Stomach (tissue), 9 donors: ENCODE measurements around the gene NFXL1. TPM values are rescaled to one million over a fixed set of nuclear protein-coding genes. Genes with fewer than 3 reads are reported as not detected.

Experiments used
- DNase-seq, 2 donors: peaks; one replicate each; pipeline versions ENCODE4 v3.0.0 to v3.0.0-alpha.2; 2013 to 2019
- H3K27ac ChIP-seq, 5 donors: fragments of 200-600 bp in 4 of 5; sonication (generic) in 4 of 5; one replicate each; pipeline ENCODE4 v1.5.1; 2013 to 2019; ENCODE audit warnings: mild to moderate bottlenecking in 1 of 5, moderate library complexity in 1 of 5
- H3K27me3 ChIP-seq, 3 donors: fragments of 200-600 bp; sonication (generic); one replicate each; pipeline ENCODE4 v1.5.1; 2017 to 2019; ENCODE audit warnings: mixed run types in 1 of 3
- H3K36me3 ChIP-seq, 4 donors: fragments of 200-600 bp; sonication (generic); 1 replicate in 3 of 4; 2 replicates in 1 of 4; pipeline ENCODE4 v1.5.1; 2016 to 2019
- H3K4me1 ChIP-seq, 4 donors: fragments of 200-600 bp; sonication (generic); one replicate each; pipeline ENCODE4 v1.5.1; 2016 to 2019
- H3K4me3 ChIP-seq, 4 donors: fragments of 200-600 bp; sonication (generic) in 3 of 4; one replicate each; pipeline ENCODE4 v1.5.1; 2016 to 2019; ENCODE audit warnings: mild to moderate bottlenecking in 1 of 4
- H3K9me3 ChIP-seq, 4 donors: fragments of 200-600 bp; sonication (generic); one replicate each; pipeline ENCODE4 v1.5.1; 2016 to 2019
- CTCF ChIP-seq, 7 experiments: fragments of 450-650 bp in 4 of 7; fragments of 200-600 bp in 3 of 7; sonication (generic) in 3 of 7; IDR thresholded peaks; one replicate each; pipeline ENCODE4 v1.5.1; 2016 to 2019; ENCODE audit warnings: antibody characterized with exemption in 7 of 7, control low read depth in 2 of 7, mild to moderate bottlenecking in 1 of 7
- EP300 ChIP-seq: sonication (generic); formaldehyde crosslinking; IDR thresholded peaks from one replicate; pipeline ENCODE4 v1.6.1; 2017; ENCODE audit warnings: antibody characterized with exemption
- POLR2A ChIP-seq, 4 donors: fragments of 450-650 bp; IDR thresholded peaks; one replicate each; pipeline ENCODE4 v1.6.1; 2016; ENCODE audit warnings: antibody characterized with exemption in 4 of 4, control low read depth in 2 of 4, mild to moderate bottlenecking in 1 of 4, moderate library complexity in 1 of 4
- POLR2AphosphoS5 ChIP-seq, 3 donors: sonication (generic); formaldehyde crosslinking; IDR thresholded peaks; one replicate each; pipeline ENCODE4 v1.6.1; 2016; ENCODE audit warnings: antibody characterized with exemption in 3 of 3
- WGBS, 5 donors: extraction: QIAGEN DNeasy Blood & Tissue Kit in 3 of 5; methylation state at CpG; one replicate each; pipeline versions ENCODE4 v1.1.5 to v1.1.7; 2013 to 2018; 5-methylcytosine and 5-hydroxymethylcytosine counted together
- intact Hi-C: fragments of 100-400 bp; cut with DNase I; formaldehyde crosslinking; loops from one replicate; pipeline ENCODE4 v1.15.1; 2023; ENCODE audit warnings: low total_unique reads
- polyA plus RNA-seq, 3 donors: library from polyadenylated mRNA; stranded (reverse); fragments of 200-250 nt; gene quantifications; one replicate each; pipeline ENCODE4 v1.2.3, GENCODE V29; 2013
- total RNA-seq, 5 donors: library from RNA; depleted of rRNA; stranded (reverse); fragments of >200 nt; gene quantifications; one replicate each; pipeline versions ENCODE4 v1.1.0 to v1.2.3, GENCODE V29; 2014 to 2016
- donor health status: healthy with polysubstance abuse.
- donor health status: Bipolar disorder and iron deficiency.
- donor health status: healthy.

NFXL1 gene
- total and polyA plus RNA-seq, 8 donors, result 3.2 to 23.7 (median 13.7) TPM

GRCh38 chr4:47863486-47863885, 50.9 kb downstream of the NFXL1 start:
- intact Hi-C loops, result no loop called here
- Histone ChIP-seq H3K27ac (no peak overlapping the region), H3K4me3 (no peak overlapping the region), H3K4me1 (no peaks in the 10 kb centered on the region), H3K9me3 (no peaks in the 10 kb centered on the region), H3K36me3 (peaks cover 0 to 44% (median 27%) of the 10 kb centered on the region in 4 donors), H3K27me3 (no peaks in the 10 kb centered on the region)
- TF ChIP-seq CTCF (IDR thresholded peaks at IDR 0.05), result no peak
- TF ChIP-seq POLR2AphosphoS5 (IDR thresholded peaks at IDR 0.05), result no peak
- no peak for TF ChIP-seq EP300
- TF ChIP-seq POLR2A (IDR thresholded peaks at IDR 0.05), result no peak
- WGBS, 5 donors, result 71 to 86% (median 75%) methylated on average over 4 of the region's 4 CpGs
- no peak for DNase-seq

GRCh38 chr4:47862297-47862696, 52.1 kb downstream of the NFXL1 start:
- WGBS, 5 donors, result 92 to 99% (median 96%) methylated on average over 3 of the region's 3 CpGs
- DNase-seq, result no peak
- peaks cover 0 to 36% (median 17%) of the 10 kb centered on the region in 4 donors for H3K36me3 ChIP-seq

GRCh38 chr4:47860305-47860704, 54.1 kb downstream of the NFXL1 start:
- no peak overlapping the region for H3K27ac ChIP-seq
- no peaks in the 10 kb centered on the region for H3K4me1 ChIP-seq
- H3K27me3 ChIP-seq, result no peaks in the 10 kb centered on the region
- H3K4me3 ChIP-seq, result no peak overlapping the region
- H3K36me3 ChIP-seq, result peaks cover 0 to 25% (median 13%) of the 10 kb centered on the region in 4 donors
- no peaks in the 10 kb centered on the region for H3K9me3 ChIP-seq
- intact Hi-C loops, result no loop called here
- 91 to 98% (median 95%) methylated on average over 1 of the region's 1 CpG for WGBS, 5 donors
- TF ChIP-seq EP300 (no peak), POLR2AphosphoS5 (IDR thresholded peaks at IDR 0.05) (no peak), CTCF (IDR thresholded peaks at IDR 0.05) (no peak), POLR2A (IDR thresholded peaks at IDR 0.05) (no peak)
- DNase-seq, result no peak

More at GRCh38 chr4:47862297-47862696, 52.1 kb downstream of the NFXL1 start:
- no peak overlapping the region for H3K27ac ChIP-seq
- no peak overlapping the region for H3K4me3 ChIP-seq
- H3K9me3 ChIP-seq, result no peaks in the 10 kb centered on the region
- H3K27me3 ChIP-seq, result no peaks in the 10 kb centered on the region
- TF ChIP-seq POLR2AphosphoS5 (IDR thresholded peaks at IDR 0.05), result no peak
- intact Hi-C loops, result no loop called here
- no peaks in the 10 kb centered on the region for H3K4me1 ChIP-seq

- Histone ChIP-seq H3K27ac (no peak overlapping the region), H3K36me3 (peaks cover 0 to 29% (median 23%) of the 10 kb centered on the region in 4 donors), H3K4me3 (no peak overlapping the region), H3K9me3 (no peaks in the 10 kb centered on the region), H3K4me1 (no peaks in the 10 kb centered on the region), H3K27me3 (no peaks in the 10 kb centered on the region)
- TF ChIP-seq POLR2AphosphoS5 (IDR thresholded peaks at IDR 0.05) (no peak), CTCF (IDR thresholded peaks at IDR 0.05) (no peak), POLR2A (IDR thresholded peaks at IDR 0.05) (no peak), EP300 (no peak)
- WGBS, 5 donors, result 74 to 85% (median 82%) methylated on average over 2 of the region's 2 CpGs
- intact Hi-C loops, result no loop called here
- DNase-seq, result no peak
These were observed 56.4 kb downstream of the NFXL1 start for GRCh38 chr4:47858006-47858405.

- TF ChIP-seq EP300, result no peak
- no peak for DNase-seq
- Histone ChIP-seq H3K9me3 (no peaks in the 10 kb centered on the region), H3K27me3 (no peaks in the 10 kb centered on the region), H3K4me3 (no peak overlapping the region), H3K27ac (no peak overlapping the region), H3K36me3 (peaks cover 0 to 28% (median 21%) of the 10 kb centered on the region in 4 donors), H3K4me1 (no peaks in the 10 kb centered on the region)
- 93 to 97% (median 96%) methylated on average over 1 of the region's 1 CpG for WGBS, 5 donors
- intact Hi-C loops, result no loop called here
These were observed 57.7 kb downstream of the NFXL1 start for GRCh38 chr4:47856713-47857112.
